Measurements from ENCODE around the gene TBC1D9B. TPM values are rescaled to one million over a fixed set of nuclear protein-coding genes. Genes with fewer than 3 reads are reported as not detected.

TBC1D9B gene
- total and polyA plus RNA-seq, 11 donors, result 29.3 to 68.9 (median 43.1) TPM

DNA sequence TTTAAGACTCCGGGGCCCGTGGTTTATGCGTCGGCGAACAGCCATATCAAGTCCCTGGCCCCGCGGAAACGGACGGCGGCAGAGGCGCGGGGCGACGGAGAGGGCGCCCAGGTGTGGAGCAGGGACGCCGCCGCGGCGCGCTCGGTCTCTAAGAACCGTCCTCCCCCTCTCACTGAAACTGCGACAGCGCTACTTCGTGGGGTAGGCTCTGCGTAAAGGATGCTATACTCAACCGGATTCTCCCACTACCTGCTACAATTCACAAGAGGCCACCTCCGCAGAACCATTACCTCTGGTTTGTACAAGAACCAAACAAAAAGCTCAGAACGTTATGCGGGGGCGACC, 49.5 kb downstream of the TBC1D9B start:
- DNase-seq, result no peak
- peak; percentile 13 to 53 (median 37) for ATAC-seq
- Histone ChIP-seq H3K4me3 (peak overlapping the region; percentile 70 to 100 (median 87)), H3K36me3 (peaks cover 0 to 23% (median 13%) of the 10 kb centered on the region in 9 donors), H3K27ac (peak overlapping the region in 11 of 12 donors; percentile 72 to 97 (median 93)), H3K4me1 (peaks cover 0 to 27% (median 16%) of the 10 kb centered on the region in 12 donors), H3K27me3 (no peaks in the 10 kb centered on the region), H3K9me3 (peaks cover 0 to 7% (median 0%) of the 10 kb centered on the region in 12 donors)
- intact Hi-C loops (cut with DNase I), result loop anchor here in 5 of 10 donors (1.0 to 10.0 kb wide), 6 partner anchors 36 to 93 kb away; partner anchors contain the start of genes SQSTM1 (in 3 of the 5) and MGAT4B (in 1 of the 5)
- WGBS, 4 donors, result 0 to 1% (median 0%) methylated on average over 32 of the region's 32 CpGs
- TF ChIP-seq, protein P1, sequence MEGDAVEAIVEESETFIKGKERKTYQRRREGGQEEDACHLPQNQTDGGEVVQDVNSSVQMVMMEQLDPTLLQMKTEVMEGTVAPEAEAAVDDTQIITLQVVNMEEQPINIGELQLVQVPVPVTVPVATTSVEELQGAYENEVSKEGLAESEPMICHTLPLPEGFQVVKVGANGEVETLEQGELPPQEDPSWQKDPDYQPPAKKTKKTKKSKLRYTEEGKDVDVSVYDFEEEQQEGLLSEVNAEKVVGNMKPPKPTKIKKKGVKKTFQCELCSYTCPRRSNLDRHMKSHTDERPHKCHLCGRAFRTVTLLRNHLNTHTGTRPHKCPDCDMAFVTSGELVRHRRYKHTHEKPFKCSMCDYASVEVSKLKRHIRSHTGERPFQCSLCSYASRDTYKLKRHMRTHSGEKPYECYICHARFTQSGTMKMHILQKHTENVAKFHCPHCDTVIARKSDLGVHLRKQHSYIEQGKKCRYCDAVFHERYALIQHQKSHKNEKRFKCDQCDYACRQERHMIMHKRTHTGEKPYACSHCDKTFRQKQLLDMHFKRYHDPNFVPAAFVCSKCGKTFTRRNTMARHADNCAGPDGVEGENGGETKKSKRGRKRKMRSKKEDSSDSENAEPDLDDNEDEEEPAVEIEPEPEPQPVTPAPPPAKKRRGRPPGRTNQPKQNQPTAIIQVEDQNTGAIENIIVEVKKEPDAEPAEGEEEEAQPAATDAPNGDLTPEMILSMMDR (IDR thresholded peaks at IDR 0.05), result no peak
- no peak for TF ChIP-seq POLR2A (IDR thresholded peaks at IDR 0.05)

DNA sequence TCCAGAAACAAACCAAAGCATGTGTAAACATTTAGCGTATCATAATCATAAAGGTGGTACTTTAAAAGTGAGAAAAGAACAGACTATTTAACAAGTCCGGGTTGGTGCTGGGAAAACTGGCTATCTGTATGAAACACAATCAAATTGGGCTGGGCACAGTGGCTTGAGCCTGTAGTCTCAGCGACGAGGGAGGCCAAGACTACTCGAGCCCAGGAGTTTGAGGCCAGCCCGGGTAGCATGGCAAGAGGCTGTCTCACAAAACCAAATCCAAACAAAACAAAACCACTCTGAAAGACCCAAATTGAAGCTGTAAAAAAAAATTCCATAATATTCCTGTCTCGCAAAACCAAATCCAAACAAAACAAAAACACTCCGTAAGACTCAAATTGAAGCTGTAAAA, 53.3 kb downstream of the TBC1D9B start:
- intact Hi-C loops (cut with DNase I), result loop anchor here in 2 of 10 donors (10.0 kb wide), 2 partner anchors 50 to 90 kb away; partner anchors contain the start of gene MGAT4B (in 1 of the 2)
- Histone ChIP-seq H3K9me3 (no peaks in the 10 kb centered on the region), H3K36me3 (peaks cover 0 to 46% (median 38%) of the 10 kb centered on the region in 9 donors), H3K27me3 (no peaks in the 10 kb centered on the region), H3K4me3 (no peak overlapping the region), H3K4me1 (peaks cover 0 to 16% (median 9%) of the 10 kb centered on the region in 12 donors), H3K27ac (no peak overlapping the region)
- ATAC-seq (no peak), DNase-seq (no peak)
- no peak for TF ChIP-seq POLR2A (IDR thresholded peaks at IDR 0.05)
- TF ChIP-seq, protein P1 (IDR thresholded peaks at IDR 0.05), result no peak
- 93 to 96% (median 95%) methylated on average over 8 of the region's 8 CpGs for WGBS, 4 donors

DNA sequence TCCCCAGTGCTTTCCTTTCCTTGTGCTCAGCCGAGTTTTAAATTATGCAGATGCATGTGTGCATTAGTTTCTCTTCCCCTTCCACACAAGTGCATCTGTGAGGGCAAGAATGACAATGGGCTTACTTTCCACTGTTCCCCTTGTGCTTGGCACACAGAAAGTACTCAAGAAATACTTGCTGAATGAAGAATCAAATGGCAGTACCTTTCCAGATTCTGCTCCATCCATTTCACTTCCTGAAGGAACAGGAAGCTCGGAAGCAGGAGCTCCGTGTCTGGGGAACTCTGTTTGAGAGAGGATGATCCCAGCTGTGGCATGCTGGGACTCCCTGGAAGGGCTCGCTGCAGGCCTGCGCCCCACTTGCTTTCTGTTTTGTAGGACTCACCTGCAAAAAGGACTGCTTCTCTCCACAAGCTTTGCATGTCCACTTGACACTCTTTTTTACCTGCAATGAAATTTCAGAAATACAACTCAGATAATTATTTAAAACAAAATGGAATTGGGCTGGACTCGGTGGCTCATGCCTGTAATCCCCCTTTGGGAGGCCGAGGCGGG, 54.6 kb downstream of the TBC1D9B start:
- no peak for DNase-seq
- Histone ChIP-seq H3K36me3 (peaks cover 0 to 56% (median 50%) of the 10 kb centered on the region in 9 donors), H3K27ac (no peak overlapping the region), H3K27me3 (no peaks in the 10 kb centered on the region), H3K4me1 (peaks cover 0 to 14% (median 7%) of the 10 kb centered on the region in 12 donors), H3K9me3 (no peaks in the 10 kb centered on the region), H3K4me3 (no peak overlapping the region)
- no peak for ATAC-seq
- no peak for TF ChIP-seq POLR2A (IDR thresholded peaks at IDR 0.05)
- TF ChIP-seq, protein P1 (IDR thresholded peaks at IDR 0.05), result no peak
- WGBS, 4 donors, result 79 to 86% (median 83%) methylated on average over 8 of the region's 8 CpGs
- intact Hi-C loops (cut with DNase I), result loop anchor here in 2 of 10 donors (10.0 kb wide), 2 partner anchors 48 to 88 kb away; partner anchors contain the start of gene MGAT4B (in 1 of the 2)

DNA sequence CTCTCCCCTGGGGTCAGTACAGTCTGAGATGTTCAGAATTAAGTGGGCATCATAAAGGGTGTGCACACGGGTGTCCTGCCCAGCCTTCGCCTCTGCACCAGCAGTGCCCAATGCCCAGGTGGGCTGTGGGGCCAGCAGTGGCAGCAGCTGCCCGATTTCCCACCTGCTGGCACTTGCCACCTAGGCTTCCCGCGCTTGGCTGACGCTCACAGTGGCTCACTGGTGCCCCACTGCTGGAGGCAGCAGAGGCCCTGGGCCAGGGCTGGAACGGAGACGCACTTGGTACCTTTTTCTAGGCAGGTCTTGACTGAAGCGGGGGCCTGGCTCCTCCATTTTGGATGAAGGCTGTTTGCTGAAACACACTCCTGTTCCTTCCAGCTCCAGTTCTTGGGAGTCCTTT, 66.1 kb downstream of the TBC1D9B start:
- no peak overlapping the region for H3K4me3 ChIP-seq
- TF ChIP-seq POLR2A (IDR thresholded peaks at IDR 0.05), result no peak
- TF ChIP-seq, protein P1 (IDR thresholded peaks at IDR 0.05), result no peak
- H3K27me3 ChIP-seq, result no peaks in the 10 kb centered on the region
- H3K4me1 ChIP-seq, result peaks cover 0 to 15% (median 3%) of the 10 kb centered on the region in 12 donors
- H3K36me3 ChIP-seq, result peaks cover 0 to 90% (median 63%) of the 10 kb centered on the region in 9 donors
- peaks cover 0 to 19% (median 7%) of the 10 kb centered on the region in 12 donors for H3K9me3 ChIP-seq
- 96 to 100% (median 98%) methylated on average over 5 to 9 of the region's 9 CpGs for WGBS, 4 donors
- no peak for ATAC-seq
- intact Hi-C loops (cut with DNase I), result no loop called here
- no peak for DNase-seq
- H3K27ac ChIP-seq, result no peak overlapping the region

All from heart left ventricle (tissue), 16 donors.